GM18499 (cell line): Measurements from ENCODE around the gene ASPHD2.

Source experiments
- ATAC-seq: cut with Tn5 transposase; IDR thresholded peaks from one replicate; pipeline ENCODE4 v1.9.1; 2021; ENCODE audit warnings: moderate number of reproducible peaks; ENCODE audit not compliant: insufficient read depth, unreplicated experiment

Gene ASPHD2

GRCh38 chr22:26470807-26471206 lies 41.7 kb downstream of the ASPHD2 start:
- no peak for ATAC-seq

DNA sequence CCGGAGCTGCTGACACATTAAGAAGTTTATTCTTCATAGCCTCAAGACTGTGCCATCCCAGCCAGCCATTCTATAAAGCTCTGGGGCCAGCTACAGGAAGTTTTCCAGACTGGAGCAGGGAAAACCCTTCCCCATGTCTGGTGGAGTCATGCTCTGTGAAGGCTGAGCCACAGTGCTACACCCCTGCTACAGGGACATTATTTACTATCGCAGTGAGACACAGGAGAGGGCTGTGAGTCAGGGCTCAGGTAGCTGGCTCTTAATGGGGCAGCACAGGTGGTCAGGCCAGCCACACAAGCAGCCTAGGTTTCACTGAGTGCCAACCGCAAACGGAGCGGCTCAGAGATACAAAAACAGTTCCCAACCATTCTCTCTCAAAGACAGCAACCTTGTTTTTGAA lies 42.5 kb downstream of the ASPHD2 start:
- ATAC-seq = no peak

DNA sequence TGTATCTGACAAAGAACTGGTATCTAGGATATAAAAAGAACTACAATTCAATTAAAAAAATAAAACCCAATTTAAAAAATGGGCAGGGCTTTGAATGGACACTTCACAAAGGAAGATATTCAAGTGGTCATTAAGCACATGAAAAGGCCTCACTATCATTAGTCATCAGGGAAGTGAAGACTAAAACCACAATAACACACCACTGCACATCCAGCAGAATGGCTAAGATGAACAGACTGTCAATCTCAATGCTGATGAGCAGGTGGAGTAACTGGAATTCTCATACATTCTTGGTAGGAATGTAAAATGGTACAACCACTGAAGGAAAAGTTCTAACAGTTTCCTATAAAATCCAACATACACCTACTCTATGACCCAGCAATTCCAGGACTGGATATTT lies 45.6 kb downstream of the ASPHD2 start:
- ATAC-seq = no peak

DNA sequence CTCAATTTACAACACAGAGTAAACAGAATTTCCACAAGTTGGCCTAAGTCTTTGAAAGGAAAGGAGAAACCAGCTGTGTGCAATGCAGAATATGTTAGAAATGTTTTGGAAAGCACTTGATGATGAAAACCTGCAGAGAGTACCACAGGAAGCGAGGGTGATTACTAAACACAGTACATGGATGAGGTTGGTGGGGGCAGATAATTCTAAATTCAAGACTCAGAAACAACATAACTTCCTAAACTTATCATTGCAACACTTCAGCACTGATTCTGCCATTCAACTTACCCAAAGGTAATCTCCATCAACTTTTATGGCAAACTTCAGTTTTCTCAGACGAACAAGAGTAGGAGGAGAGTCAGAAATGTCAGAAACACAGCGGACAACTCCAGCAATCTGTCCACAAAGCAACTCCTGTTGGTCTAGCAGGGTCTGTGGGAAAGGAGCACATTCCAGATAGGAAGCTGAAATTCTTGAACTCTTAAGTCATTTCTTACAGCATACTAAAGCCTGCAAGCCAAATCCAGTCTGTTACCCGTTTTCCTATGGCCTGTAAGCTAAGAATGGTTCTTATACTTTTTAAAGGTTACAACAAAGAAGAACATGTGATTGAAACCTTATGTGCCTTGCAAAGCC lies 47.8 kb downstream of the ASPHD2 start:
- no peak for ATAC-seq

DNA sequence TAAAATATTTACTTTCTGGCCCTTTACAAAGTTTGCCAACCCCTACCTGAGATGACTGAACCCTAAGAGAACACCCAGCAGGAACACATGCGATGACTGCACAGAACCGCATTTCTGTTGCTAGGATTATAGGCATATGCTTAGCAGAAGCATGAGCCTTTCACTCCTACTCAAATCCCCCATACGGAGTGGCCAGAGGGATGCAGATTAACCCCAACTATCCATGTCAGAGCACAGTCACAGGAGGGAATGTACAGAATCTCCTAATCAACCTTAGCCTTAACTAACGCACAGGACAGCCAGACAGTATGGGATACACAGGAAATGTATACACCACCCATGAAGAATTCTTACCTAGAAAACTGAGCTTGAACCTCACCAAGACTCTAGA lies 48.3 kb downstream of the ASPHD2 start:
- no peak for ATAC-seq

DNA sequence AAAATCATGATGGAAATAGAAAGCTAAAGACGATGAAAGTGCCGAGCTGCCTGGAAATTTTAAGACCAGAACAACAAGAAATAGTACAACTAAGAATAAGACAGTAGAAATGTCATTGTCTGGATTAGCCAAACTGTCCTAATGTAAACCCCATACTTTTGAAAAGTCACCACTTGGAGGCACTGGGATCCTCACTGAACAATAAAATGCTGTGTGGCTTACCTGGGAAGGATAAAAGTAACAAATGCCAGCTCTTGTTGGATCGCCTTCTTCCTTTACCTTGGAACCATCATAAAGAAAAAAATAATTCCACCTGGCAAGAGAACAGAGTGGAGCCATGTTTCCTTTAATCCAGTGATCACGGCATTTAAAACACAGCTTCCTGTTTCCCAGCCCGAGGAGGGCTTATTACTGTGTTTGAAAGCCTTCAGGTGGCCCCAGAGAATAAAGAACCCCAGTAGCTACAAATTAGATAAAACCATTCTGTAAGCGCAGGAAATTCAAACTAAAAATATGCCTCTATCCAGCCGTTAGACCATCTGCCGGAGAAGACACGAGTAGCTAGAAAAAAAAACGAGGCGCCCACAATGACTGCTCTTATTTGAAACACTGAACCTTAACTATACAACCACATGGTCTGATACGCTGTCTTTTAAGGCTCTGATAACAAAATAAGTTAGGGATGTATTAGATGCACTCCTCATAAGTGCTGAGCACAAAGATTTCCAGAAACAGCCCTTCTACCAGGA lies 50.2 kb downstream of the ASPHD2 start:
- no peak for ATAC-seq

- ATAC-seq = no peak
Measured at GRCh38 chr22:26479792-26480610, 50.9 kb downstream of the ASPHD2 start.

DNA sequence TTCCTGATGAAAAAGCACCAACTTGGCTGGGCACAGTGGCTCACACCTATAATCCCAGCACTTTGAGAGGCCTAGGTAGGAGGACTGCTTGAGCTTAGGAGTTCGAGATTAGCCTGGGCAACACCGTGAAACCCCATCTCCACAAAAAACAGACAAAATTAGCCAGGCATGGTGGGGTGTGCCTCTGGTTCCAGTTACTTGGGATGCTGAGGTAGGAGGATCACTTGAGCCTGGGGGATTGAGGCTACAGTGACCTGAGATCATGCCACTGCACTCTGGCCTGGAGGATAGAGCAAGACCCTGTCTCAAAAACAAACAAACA lies 51.5 kb downstream of the ASPHD2 start:
- no peak for ATAC-seq

DNA sequence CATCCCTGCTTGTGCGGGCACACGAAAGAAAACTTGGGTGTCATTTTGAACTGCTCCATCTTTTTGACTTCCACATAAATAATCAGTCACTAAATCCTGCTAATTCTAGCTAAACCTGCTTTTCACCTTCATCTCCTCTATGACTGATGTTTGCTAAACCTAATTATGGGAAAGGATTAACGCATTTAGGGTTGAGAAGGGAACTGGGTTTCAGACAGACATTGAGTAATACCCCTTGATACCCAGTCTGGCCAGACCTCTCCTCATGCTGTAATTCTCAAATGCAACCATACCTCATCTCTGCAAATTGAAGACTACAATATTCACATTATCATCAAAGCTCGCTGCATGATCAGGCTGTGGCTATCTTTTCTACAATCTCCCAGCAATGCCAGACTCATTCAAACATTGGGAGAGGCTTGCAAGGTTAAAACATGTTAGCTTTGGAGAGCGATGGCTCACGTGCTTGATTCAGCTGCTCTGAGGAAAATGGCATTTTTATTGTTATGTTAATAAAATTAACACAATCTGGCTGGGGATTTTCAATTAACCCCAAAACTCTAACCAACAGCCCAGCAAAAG lies 52.1 kb downstream of the ASPHD2 start:
- ATAC-seq = no peak

GRCh38 chr22:26481694-26482093 lies 52.6 kb downstream of the ASPHD2 start:
- ATAC-seq = no peak

DNA sequence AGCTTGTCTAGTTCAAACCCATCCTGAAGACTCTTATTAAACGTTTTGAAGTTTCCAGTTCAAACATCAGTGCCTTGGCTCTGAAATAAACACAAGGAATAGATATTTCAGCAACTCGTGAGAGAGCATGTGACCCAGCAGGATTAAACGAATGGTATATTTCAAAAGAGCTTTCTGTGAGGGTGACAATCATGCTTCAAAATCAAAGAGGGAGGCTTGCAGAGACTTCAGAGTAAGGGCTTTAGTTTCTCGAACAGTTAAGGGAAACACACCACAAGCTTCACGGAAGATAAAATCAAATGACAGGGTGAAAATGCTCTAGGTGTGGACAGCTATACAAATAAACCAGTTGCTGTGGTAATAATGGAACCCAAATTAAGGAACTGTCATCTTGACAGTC lies 53.1 kb downstream of the ASPHD2 start:
- ATAC-seq = no peak

GRCh38 chr22:26483043-26483438 lies 54.0 kb downstream of the ASPHD2 start:
- ATAC-seq = no peak

DNA sequence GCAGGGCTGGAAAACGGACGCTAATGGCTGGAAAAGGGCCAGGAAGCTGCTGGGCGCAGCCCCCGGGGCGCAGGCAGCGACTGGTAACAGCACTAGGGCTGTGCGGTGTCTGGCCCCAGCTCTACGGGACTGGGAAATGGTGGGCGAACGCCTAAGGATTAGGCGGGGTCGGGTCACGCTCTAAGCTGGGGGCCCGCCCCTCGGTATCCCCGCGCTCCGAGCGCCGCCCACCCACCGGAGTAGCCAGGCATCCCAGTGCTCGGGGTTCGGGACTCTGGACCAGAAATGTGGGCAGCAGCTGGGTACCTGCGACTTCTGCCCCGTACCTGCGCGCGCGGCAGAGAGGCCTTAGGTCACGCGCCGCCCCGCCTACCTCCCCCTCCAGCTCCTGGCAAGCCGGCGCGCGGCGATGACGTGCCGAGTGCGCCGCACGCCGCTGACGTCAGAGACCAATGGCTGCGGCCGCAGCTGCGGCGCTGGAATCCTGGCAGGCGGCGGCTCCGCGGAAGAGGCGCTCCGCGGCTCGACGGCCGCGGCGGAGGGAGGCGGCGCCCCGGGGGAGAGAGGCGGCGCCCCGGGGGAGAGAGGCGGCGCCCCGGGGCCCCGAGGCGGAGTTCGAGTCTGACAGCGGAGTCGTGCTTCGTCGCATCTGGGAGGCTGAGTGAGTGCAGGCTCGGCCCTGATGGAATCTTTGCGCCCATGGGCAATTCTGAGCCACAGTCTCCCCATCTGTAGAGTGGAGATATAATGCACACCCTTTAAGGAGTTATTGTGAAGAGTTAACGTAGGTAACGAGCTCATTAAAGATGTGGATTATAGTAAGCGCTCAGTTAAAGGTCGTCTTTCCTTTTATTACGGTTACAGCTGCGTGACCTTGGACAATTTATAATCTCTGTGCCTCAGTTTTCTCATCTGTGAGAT lies 54.6 kb downstream of the ASPHD2 start, which contains the start of the genes HPS4 and SRRD:
Gene HPS4, minus strand, starts transcription at position 345 of the 921 bp plus-strand sequence. CDS start 2,021 bp downstream, outside the sequence.
Gene SRRD, plus strand, starts transcription at position 439 of the 921 bp plus-strand sequence. Its CDS starts 14 bp downstream, at position 453.
- no peak for ATAC-seq

DNA sequence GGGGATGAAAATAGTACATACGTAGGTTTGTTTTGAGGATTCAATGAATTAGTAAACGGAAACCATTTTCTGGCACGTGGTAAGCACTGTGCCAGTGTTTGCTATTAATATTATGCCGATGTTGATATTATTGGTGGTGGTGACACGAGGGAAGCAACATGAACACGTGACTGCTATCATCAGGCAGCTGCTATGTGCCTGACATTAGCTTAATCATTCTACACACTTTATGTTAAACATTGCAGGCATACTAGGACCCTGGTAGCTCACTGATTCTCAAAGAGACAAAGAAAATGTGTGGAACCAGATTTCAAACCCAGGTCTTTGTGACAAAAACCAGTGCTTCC lies 55.3 kb downstream of the ASPHD2 start:
- no peak for ATAC-seq

GRCh38 chr22:26485013-26485412 lies 56.0 kb downstream of the ASPHD2 start:
- ATAC-seq = no peak

DNA sequence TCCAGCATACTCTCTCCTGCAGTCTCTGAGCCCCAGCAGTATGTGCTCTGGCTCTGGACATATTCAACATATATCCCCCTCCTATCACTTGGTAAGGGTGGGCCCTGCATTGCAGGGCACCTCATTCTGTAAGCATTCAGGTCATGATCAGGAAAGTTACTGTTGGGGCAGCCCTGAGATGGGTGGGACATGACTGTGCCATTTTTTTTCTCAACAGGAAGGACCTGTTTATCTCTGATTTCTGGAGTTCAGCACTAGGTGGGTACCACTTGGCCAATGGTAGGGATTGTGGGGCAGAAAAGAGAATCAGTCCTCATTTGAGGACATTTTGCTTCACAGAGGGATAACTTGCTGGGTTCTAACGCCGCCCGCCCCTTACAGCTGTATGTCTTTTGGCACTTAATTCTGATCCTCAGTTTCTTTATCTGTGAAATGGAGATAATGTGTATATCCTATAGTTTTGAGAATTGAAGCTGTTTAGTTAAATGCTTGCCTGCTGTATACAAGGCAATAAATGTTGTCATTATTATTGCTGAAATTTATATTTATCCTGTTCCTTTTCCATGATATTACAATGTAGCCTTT lies 56.8 kb downstream of the ASPHD2 start:
- ATAC-seq = no peak

GRCh38 chr22:26486394-26486793 lies 57.3 kb downstream of the ASPHD2 start:
- no peak for ATAC-seq

GRCh38 chr22:26487996-26488395 lies 58.9 kb downstream of the ASPHD2 start:
- no peak for ATAC-seq

- ATAC-seq = no peak
Measured at GRCh38 chr22:26489447-26490036, 60.5 kb downstream of the ASPHD2 start.
